IMR-90 (cell line): Measurements from ENCODE around the gene P2RY10. TPM values are rescaled to one million over a fixed set of nuclear protein-coding genes. Genes with fewer than 3 reads are reported as not detected.
"Not testable (repeated sequence)": the region's sequence is repeated elsewhere in the genome, so short reads cannot be mapped to it uniquely, and the experiment has no call there.

ENCODE experiments used
- ATAC-seq: fragments of 200-7000 bp; cut with Tn5 transposase; 2 replicates; pipeline ENCODE4 v1.9.1; 2020; ENCODE audit warnings: low read depth, mild to moderate bottlenecking, moderate library complexity
- BruUV-seq: library from RNA; stranded (reverse); fragments of 400-500 nt; replicated peaks from 2 replicates; lab custom pipeline; 2021; lab: Mats Ljungman, UMichigan
- CTCF ChIA-PET: fragments of 300-600 bp; formaldehyde crosslinking; extraction: SDS; loops from one replicate; lab custom pipeline; 2021; ENCODE audit warnings: antibody characterized with exemption; lab: Yijun Ruan, JAX
- POLR2A ChIA-PET: fragments of 300-600 bp; sonication (Branson Sonifier 250); formaldehyde crosslinking; loops from one replicate; lab custom pipeline; 2022; ENCODE audit warnings: antibody characterized with exemption; ENCODE audit not compliant: unreplicated experiment; lab: Charles Lee
- DNase-seq: peaks from one replicate; pipeline ENCODE4 v3.0.0; 2013
- H2AFZ ChIP-seq: replicated peaks from 2 replicates; pipeline ENCODE3; 2013; ENCODE audit warnings: low read length, mild to moderate bottlenecking; ENCODE audit not compliant: poor library complexity
- H2AK5ac ChIP-seq: 2 replicates; pipeline ENCODE4 v1.6.1; 2013; ENCODE audit warnings: low read depth, low read length, inconsistent platforms
- H2AK9ac ChIP-seq: replicated peaks from 2 replicates; pipeline ENCODE3; 2013; ENCODE audit warnings: mild to moderate bottlenecking, low read depth, low read length, moderate library complexity; ENCODE audit not compliant: poor library complexity
- H2BK120ac ChIP-seq: 2 replicates; pipeline ENCODE4 v1.6.1; 2013; ENCODE audit warnings: low read depth, low read length, inconsistent platforms
- H2BK15ac ChIP-seq: 3 replicates; pipeline ENCODE4 v1.6.1; 2013; ENCODE audit warnings: low read depth, low read length, inconsistent platforms
- H2BK20ac ChIP-seq: 2 replicates; pipeline ENCODE4 v1.6.1; 2013; ENCODE audit warnings: low read depth, mild to moderate bottlenecking, inconsistent platforms, low read length, moderate library complexity
- H2BK5ac ChIP-seq: 2 replicates; pipeline ENCODE4 v1.6.1; 2013; ENCODE audit warnings: mild to moderate bottlenecking, low read depth, low read length, inconsistent platforms; ENCODE audit not compliant: poor library complexity, severe bottlenecking
- H3K14ac ChIP-seq: replicated peaks from 2 replicates; pipeline ENCODE4 v1.6.1; 2013; ENCODE audit warnings: low read depth, low read length, inconsistent platforms
- H3K18ac ChIP-seq: 2 replicates; pipeline ENCODE4 v1.6.1; 2013; ENCODE audit warnings: low read depth, low read length, control low read depth
- H3K23ac ChIP-seq: 2 replicates; pipeline ENCODE4 v1.6.1; 2013; ENCODE audit warnings: low read depth, low read length, inconsistent platforms
- H3K27ac ChIP-seq: 2 replicates; pipeline ENCODE4 v1.5.1; 2013; ENCODE audit warnings: mild to moderate bottlenecking, control low read depth, low read length; ENCODE audit not compliant: insufficient read depth
- H3K27me3 ChIP-seq: 2 replicates; pipeline ENCODE4 v1.6.1; 2013; ENCODE audit warnings: low read length; ENCODE audit not compliant: control insufficient read depth, insufficient read depth
- H3K36me3 ChIP-seq: 2 replicates; pipeline ENCODE4 v1.6.1; 2013; ENCODE audit warnings: low read length, mixed read lengths; ENCODE audit not compliant: control insufficient read depth, insufficient read depth
- H3K4ac ChIP-seq: 2 replicates; pipeline ENCODE4 v1.6.1; 2013; ENCODE audit warnings: low read depth, low read length, inconsistent platforms
- H3K4me1 ChIP-seq: 2 replicates; pipeline ENCODE4 v1.6.1; 2013; ENCODE audit warnings: low read length, mixed read lengths; ENCODE audit not compliant: control insufficient read depth, insufficient read depth
- H3K4me2 ChIP-seq: 2 replicates; pipeline ENCODE4 v1.6.1; 2013; ENCODE audit warnings: low read depth, mild to moderate bottlenecking, control low read depth, low read length, moderate library complexity
- H3K4me3 ChIP-seq: 2 replicates; pipeline ENCODE4 v1.5.1; 2013; ENCODE audit warnings: low read depth, mild to moderate bottlenecking, control low read depth, low read length, moderate library complexity; ENCODE audit not compliant: insufficient read depth
- H3K56ac ChIP-seq: 2 replicates; pipeline ENCODE4 v1.6.1; 2013; ENCODE audit warnings: low read length, inconsistent platforms; ENCODE audit not compliant: insufficient read depth; ENCODE audit errors: extremely low read depth
- H3K79me1 ChIP-seq, 2 experiments: 2 replicates each; pipeline ENCODE4 v1.6.1; 2013; ENCODE audit warnings: low read length in 2 of 2, inconsistent platforms in 1 of 2, low read depth in 1 of 2
- H3K9ac ChIP-seq: 2 replicates; pipeline ENCODE4 v1.6.1; 2013; ENCODE audit warnings: low read depth, low read length, control low read depth
- H3K9me1 ChIP-seq: 2 replicates; pipeline ENCODE4 v1.6.1; 2013; ENCODE audit warnings: low read length, inconsistent platforms; ENCODE audit not compliant: insufficient read depth
- H3K9me3 ChIP-seq: 2 replicates; pipeline ENCODE4 v1.6.1; 2013; ENCODE audit warnings: low read length; ENCODE audit not compliant: control insufficient read depth, insufficient read depth
- H4K20me1 ChIP-seq: 2 replicates; pipeline ENCODE4 v1.6.1; 2013; ENCODE audit warnings: low read length, inconsistent platforms; ENCODE audit not compliant: insufficient read depth
- H4K5ac ChIP-seq: 2 replicates; pipeline ENCODE4 v1.6.1; 2013; ENCODE audit warnings: mild to moderate bottlenecking, low read depth, low read length, control low read depth
- H4K8ac ChIP-seq, 2 experiments: 2 replicates each; pipeline ENCODE4 v1.6.1; 2013; ENCODE audit warnings: low read depth in 2 of 2, low read length in 2 of 2, control low read depth in 1 of 2, inconsistent platforms in 1 of 2
- H4K91ac ChIP-seq: 2 replicates; pipeline ENCODE4 v1.6.1; 2013; ENCODE audit warnings: low read depth, low read length, inconsistent platforms; ENCODE audit not compliant: insufficient read depth
- WGBS, 2 experiments: methylation state at CpG; one replicate each; pipeline versions ENCODE4 v1.1.5 to v1.1.7; 2013; ENCODE audit warnings: missing lambda C conversion rate in 2 of 2; ENCODE audit not compliant: insufficient read length in 1 of 2; ENCODE audit errors: extremely low coverage in 2 of 2; 5-methylcytosine and 5-hydroxymethylcytosine counted together
- dilution Hi-C: fragments of 300-500 bp; cut with HindIII; formaldehyde crosslinking; loops from one replicate; pipeline ENCODE4 v1.14.3; 2018; ENCODE audit warnings: low sequenced_read_pairs; ENCODE audit not compliant: unreplicated experiment
- in situ Hi-C: fragments of 300-500 bp; cut with MboI; formaldehyde crosslinking; loops from 3 replicates; pipeline ENCODE4 v1.14.3; 2019; ENCODE audit warnings: low sequenced_read_pairs, inconsistent platforms, mixed read lengths
- intact Hi-C: fragments of 100-400 bp; cut with micrococcal nuclease; formaldehyde crosslinking; loops from 2 replicates; pipeline ENCODE4 v1.10.0; 2022
- microRNA-seq, 2 experiments: library from miRNA; stranded (forward) in 1 of 2; unstranded in 1 of 2; fragments of 10-50 nt in 1 of 2; fragments of <30 nt in 1 of 2; gene quantifications in 1 of 2; microRNA quantifications in 1 of 2; one replicate each; pipeline versions ENCODE3 to v1.1.0; 2013 to 2020; ENCODE audit not compliant: insufficient read depth in 1 of 2, insufficient read length in 1 of 2, unreplicated experiment in 1 of 2
- polyA plus RNA-seq, 3 experiments: library from polyadenylated mRNA; depleted of rRNA; stranded (reverse); fragments of >200 nt; gene quantifications; 2 replicates each; pipeline ENCODE4 v1.2.3, GENCODE V29; 2012; ENCODE audit warnings: low replicate concordance in 1 of 3
- total RNA-seq: library from RNA; depleted of rRNA; stranded (reverse); fragments of >200 nt; gene quantifications from 2 replicates; pipeline ENCODE4 v1.2.3, GENCODE V29; 2012; rRNA removed

Gene P2RY10
- total and polyA plus RNA-seq, 2 of the 4 experiments (the other 2 are of a cell fraction) = not detected

GRCh38 chrX:79007540-79007939 is 62.3 kb downstream of the P2RY10 start:
- H3K9me3 ChIP-seq, H3K4me3 ChIP-seq, H4K5ac ChIP-seq, H2AFZ ChIP-seq, H3K27ac ChIP-seq, in situ Hi-C loops, H3K4ac ChIP-seq, H3K79me1 ChIP-seq, dilution Hi-C loops, BruUV-seq, CTCF ChIA-PET, intact Hi-C loops, H3K14ac ChIP-seq, H2BK120ac ChIP-seq, H3K23ac ChIP-seq, H3K27me3 ChIP-seq, H3K9ac ChIP-seq, H3K18ac ChIP-seq, H2BK20ac ChIP-seq, H2AK9ac ChIP-seq, H4K20me1 ChIP-seq, H2BK15ac ChIP-seq, H3K56ac ChIP-seq, H2AK5ac ChIP-seq, H2BK5ac ChIP-seq, H3K36me3 ChIP-seq, POLR2A ChIA-PET, H4K8ac ChIP-seq, ATAC-seq, DNase-seq, H3K4me2 ChIP-seq, H4K91ac ChIP-seq, H3K9me1 ChIP-seq, H3K4me1 ChIP-seq: not testable (repeated sequence)
- no CpG with 5 or more reads among the region's 1 CpG for WGBS, 2 experiments

Small RNAs within 50 kb of the gene (microRNA-seq; reads per million reads assigned to microRNA genes)
- not detected for gene MIR4328 (ENCODE audit: unreplicated experiment)

Other genes with a start within 250 kb of the P2RY10 start
- 0.28 TPM in 1 of 2 replicates, not detected in the other for gene LPAR4, start 197.7 kb upstream of the P2RY10 start, total RNA-seq
- gene LPAR4, start 197.7 kb upstream of the P2RY10 start, polyA plus RNA-seq (2012; rRNA removed) = not detected in 2 replicates
- not detected in 2 replicates for gene GPR174, start 199.3 kb downstream of the P2RY10 start, total RNA-seq
- gene GPR174, start 199.3 kb downstream of the P2RY10 start, polyA plus RNA-seq (2012; rRNA removed) = not detected in 2 replicates